Stomach (tissue), 9 donors: ENCODE data around the gene WDR5. TPM values are rescaled to one million over a fixed set of nuclear protein-coding genes. Genes with fewer than 3 reads are reported as not detected.

Experiments
- DNase-seq, 2 donors: peaks; one replicate each; pipeline versions ENCODE4 v3.0.0 to v3.0.0-alpha.2; 2013 to 2019
- H3K27ac ChIP-seq, 5 donors: fragments of 200-600 bp in 4 of 5; sonication (generic) in 4 of 5; one replicate each; pipeline ENCODE4 v1.5.1; 2013 to 2019; ENCODE audit warnings: mild to moderate bottlenecking in 1 of 5, moderate library complexity in 1 of 5
- H3K27me3 ChIP-seq, 3 donors: fragments of 200-600 bp; sonication (generic); one replicate each; pipeline ENCODE4 v1.5.1; 2017 to 2019; ENCODE audit warnings: mixed run types in 1 of 3
- H3K36me3 ChIP-seq, 4 donors: fragments of 200-600 bp; sonication (generic); 1 replicate in 3 of 4; 2 replicates in 1 of 4; pipeline ENCODE4 v1.5.1; 2016 to 2019
- H3K4me1 ChIP-seq, 4 donors: fragments of 200-600 bp; sonication (generic); one replicate each; pipeline ENCODE4 v1.5.1; 2016 to 2019
- H3K4me3 ChIP-seq, 4 donors: fragments of 200-600 bp; sonication (generic) in 3 of 4; one replicate each; pipeline ENCODE4 v1.5.1; 2016 to 2019; ENCODE audit warnings: mild to moderate bottlenecking in 1 of 4
- H3K9me3 ChIP-seq, 4 donors: fragments of 200-600 bp; sonication (generic); one replicate each; pipeline ENCODE4 v1.5.1; 2016 to 2019
- EP300 ChIP-seq: sonication (generic); formaldehyde crosslinking; IDR thresholded peaks from one replicate; pipeline ENCODE4 v1.6.1; 2017; ENCODE audit warnings: antibody characterized with exemption
- POLR2A ChIP-seq, 4 donors: fragments of 450-650 bp; IDR thresholded peaks; one replicate each; pipeline ENCODE4 v1.6.1; 2016; ENCODE audit warnings: antibody characterized with exemption in 4 of 4, control low read depth in 2 of 4, mild to moderate bottlenecking in 1 of 4, moderate library complexity in 1 of 4
- POLR2AphosphoS5 ChIP-seq, 3 donors: sonication (generic); formaldehyde crosslinking; IDR thresholded peaks; one replicate each; pipeline ENCODE4 v1.6.1; 2016; ENCODE audit warnings: antibody characterized with exemption in 3 of 3
- whole genome bisulfite sequencing, 5 donors: extraction: QIAGEN DNeasy Blood & Tissue Kit in 3 of 5; methylation state at CpG; one replicate each; pipeline versions ENCODE4 v1.1.5 to v1.1.7; 2013 to 2018; 5-methylcytosine and 5-hydroxymethylcytosine counted together
- intact Hi-C: fragments of 100-400 bp; cut with DNase I; formaldehyde crosslinking; loops from one replicate; pipeline ENCODE4 v1.15.1; 2023; ENCODE audit warnings: low total_unique reads
- polyA plus RNA-seq, 3 donors: library from polyadenylated mRNA; stranded (reverse); fragments of 200-250 nt; gene quantifications; one replicate each; pipeline ENCODE4 v1.2.3, GENCODE V29; 2013
- total RNA-seq, 5 donors: library from RNA; depleted of rRNA; stranded (reverse); fragments of >200 nt; gene quantifications; one replicate each; pipeline versions ENCODE4 v1.1.0 to v1.2.3, GENCODE V29; 2014 to 2016
- TF ChIP-seq, protein P1 (sequence below), 7 experiments: fragments of 450-650 bp in 4 of 7; fragments of 200-600 bp in 3 of 7; sonication (generic) in 3 of 7; IDR thresholded peaks; one replicate each; pipeline ENCODE4 v1.5.1; 2016 to 2019; ENCODE audit warnings: antibody characterized with exemption in 7 of 7, control low read depth in 2 of 7, mild to moderate bottlenecking in 1 of 7
- donor health status: healthy with polysubstance abuse.
- donor health status: Bipolar disorder and iron deficiency.
- donor health status: healthy.

WDR5 gene
- total and polyA plus RNA-seq, 8 donors: 2.3 to 22.3 (median 14.1) TPM

- WGBS, 5 donors: 79 to 89% (median 87%) methylated on average over 3 of the region's 3 CpGs
- intact Hi-C loops: no loop called here
- H3K9me3 ChIP-seq: peaks cover 0 to 22% (median 8%) of the 10 kb centered on the region in 4 donors
- no peaks in the 10 kb centered on the region for H3K36me3 ChIP-seq
- no peak overlapping the region for H3K27ac ChIP-seq
- TF ChIP-seq POLR2AphosphoS5 (IDR thresholded peaks at IDR 0.05) (no peak), EP300 (no peak), POLR2A (IDR thresholded peaks at IDR 0.05) (no peak)
- TF ChIP-seq, protein P1, sequence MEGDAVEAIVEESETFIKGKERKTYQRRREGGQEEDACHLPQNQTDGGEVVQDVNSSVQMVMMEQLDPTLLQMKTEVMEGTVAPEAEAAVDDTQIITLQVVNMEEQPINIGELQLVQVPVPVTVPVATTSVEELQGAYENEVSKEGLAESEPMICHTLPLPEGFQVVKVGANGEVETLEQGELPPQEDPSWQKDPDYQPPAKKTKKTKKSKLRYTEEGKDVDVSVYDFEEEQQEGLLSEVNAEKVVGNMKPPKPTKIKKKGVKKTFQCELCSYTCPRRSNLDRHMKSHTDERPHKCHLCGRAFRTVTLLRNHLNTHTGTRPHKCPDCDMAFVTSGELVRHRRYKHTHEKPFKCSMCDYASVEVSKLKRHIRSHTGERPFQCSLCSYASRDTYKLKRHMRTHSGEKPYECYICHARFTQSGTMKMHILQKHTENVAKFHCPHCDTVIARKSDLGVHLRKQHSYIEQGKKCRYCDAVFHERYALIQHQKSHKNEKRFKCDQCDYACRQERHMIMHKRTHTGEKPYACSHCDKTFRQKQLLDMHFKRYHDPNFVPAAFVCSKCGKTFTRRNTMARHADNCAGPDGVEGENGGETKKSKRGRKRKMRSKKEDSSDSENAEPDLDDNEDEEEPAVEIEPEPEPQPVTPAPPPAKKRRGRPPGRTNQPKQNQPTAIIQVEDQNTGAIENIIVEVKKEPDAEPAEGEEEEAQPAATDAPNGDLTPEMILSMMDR (IDR thresholded peaks at IDR 0.05): no peak
- no peak overlapping the region for H3K4me3 ChIP-seq
- peaks cover 0 to 4% (median 0%) of the 10 kb centered on the region in 4 donors for H3K4me1 ChIP-seq
- no peaks in the 10 kb centered on the region for H3K27me3 ChIP-seq
- DNase-seq: no peak
These were observed 62.9 kb downstream of the WDR5 start for GRCh38 chr9:134198791-134199190.

DNA sequence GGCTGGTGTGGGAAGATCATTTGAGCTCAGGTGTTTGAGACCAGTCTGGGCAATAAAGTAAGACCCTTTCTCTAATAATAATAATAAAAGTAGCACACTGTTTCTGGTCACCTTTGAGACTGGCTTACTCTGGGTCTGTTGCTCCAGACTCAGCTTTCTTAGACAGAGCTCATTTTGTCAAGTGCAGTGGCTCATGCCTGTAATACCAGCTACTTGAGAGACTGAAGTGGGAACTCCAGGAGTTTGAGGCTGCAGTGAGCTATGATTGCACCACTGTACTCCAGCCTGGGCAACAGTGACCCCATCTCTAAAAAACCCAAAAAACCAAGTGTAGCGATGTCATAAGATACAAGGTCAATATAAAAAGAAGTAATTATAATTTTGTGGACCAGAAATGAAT lies 64.8 kb downstream of the WDR5 start:
- no peak overlapping the region for H3K27ac ChIP-seq
- H3K4me1 ChIP-seq: peaks cover 0 to 1% (median 0%) of the 10 kb centered on the region in 4 donors
- WGBS, 5 donors: 0 to 97% (median 43%) methylated on average over 1 of the region's 1 CpG
- no peaks in the 10 kb centered on the region for H3K36me3 ChIP-seq
- intact Hi-C loops: no loop called here
- TF ChIP-seq, protein P1 (IDR thresholded peaks at IDR 0.05): no peak
- no peak for DNase-seq
- H3K9me3 ChIP-seq: peaks cover 0 to 26% (median 10%) of the 10 kb centered on the region in 4 donors
- H3K27me3 ChIP-seq: no peaks in the 10 kb centered on the region
- H3K4me3 ChIP-seq: no peak overlapping the region

- TF ChIP-seq POLR2AphosphoS5 (IDR thresholded peaks at IDR 0.05) (no peak), POLR2A (IDR thresholded peaks at IDR 0.05) (no peak), EP300 (no peak)
- TF ChIP-seq, protein P1 (IDR thresholded peaks at IDR 0.05): no peak
- Histone ChIP-seq H3K27ac (no peak overlapping the region), H3K4me3 (no peak overlapping the region), H3K4me1 (no peaks in the 10 kb centered on the region), H3K9me3 (peaks cover 0 to 26% (median 10%) of the 10 kb centered on the region in 4 donors), H3K36me3 (no peaks in the 10 kb centered on the region), H3K27me3 (no peaks in the 10 kb centered on the region)
- DNase-seq: no peak
- 79 to 93% (median 88%) methylated on average over 2 of the region's 2 CpGs for WGBS, 5 donors
- intact Hi-C loops: no loop called here
These were observed 67.3 kb downstream of the WDR5 start for GRCh38 chr9:134203224-134203623.

DNA sequence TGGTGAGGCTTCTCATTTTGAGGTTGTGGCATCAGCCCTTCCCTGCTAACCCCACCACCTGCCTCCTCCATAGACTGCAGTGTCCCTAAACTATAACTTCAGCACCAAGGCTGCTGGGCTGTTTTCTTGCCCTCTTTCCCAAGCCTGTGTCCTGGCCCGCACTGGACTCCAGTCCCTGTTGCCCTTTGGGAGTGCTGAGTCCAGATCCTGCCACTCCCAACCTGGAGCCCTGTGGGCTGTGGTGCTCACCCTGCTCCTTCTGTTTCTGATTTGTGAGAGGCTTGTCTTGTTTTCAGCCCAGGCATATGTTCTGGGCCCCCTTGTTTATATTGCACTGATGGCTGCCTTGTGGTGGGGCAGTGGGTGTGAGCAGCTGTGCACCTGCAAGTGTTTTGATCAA lies 68.2 kb downstream of the WDR5 start:
- TF ChIP-seq EP300: no peak
- no peak for TF ChIP-seq POLR2AphosphoS5 (IDR thresholded peaks at IDR 0.05)
- TF ChIP-seq POLR2A (IDR thresholded peaks at IDR 0.05): no peak
- TF ChIP-seq, protein P1 (IDR thresholded peaks at IDR 0.05): no peak
- Histone ChIP-seq H3K27ac (no peak overlapping the region), H3K27me3 (no peaks in the 10 kb centered on the region), H3K36me3 (no peaks in the 10 kb centered on the region), H3K4me3 (no peak overlapping the region), H3K4me1 (no peaks in the 10 kb centered on the region), H3K9me3 (peaks cover 0 to 26% (median 10%) of the 10 kb centered on the region in 4 donors)
- intact Hi-C loops: no loop called here
- DNase-seq: no peak
- 90 to 100% (median 95%) methylated on average over 1 of the region's 1 CpG for WGBS, 5 donors
